Mononuclear cell (primary cell): Measurements from ENCODE around the gene NOS2. TPM values are rescaled to one million over a fixed set of nuclear protein-coding genes. Genes with fewer than 3 reads are reported as not detected.
"Not testable (repeated sequence)": the region's sequence is repeated elsewhere in the genome, so short reads cannot be mapped to it uniquely, and the experiment has no call there.

Experiments
- H3K27me3 ChIP-seq: 2 replicates; pipeline ENCODE4 v1.6.0; 2011; ENCODE audit warnings: low read length, control low read depth; ENCODE audit not compliant: insufficient read depth
- H3K4me1 ChIP-seq: 2 replicates; pipeline ENCODE4 v1.5.1; 2011; ENCODE audit warnings: mild to moderate bottlenecking, low read length, control low read depth; ENCODE audit not compliant: insufficient read depth
- H3K4me3 ChIP-seq: 2 replicates; pipeline ENCODE4 v1.5.1; 2011; ENCODE audit warnings: mild to moderate bottlenecking, low read length, moderate library complexity
- H3K9me3 ChIP-seq: 2 replicates; pipeline ENCODE4 v1.5.1; 2011; ENCODE audit warnings: low read depth, mild to moderate bottlenecking, control low read depth, low read length
- total RNA-seq: library from RNA; depleted of rRNA; stranded (reverse); fragments of >200 nt; gene quantifications from one replicate; pipeline ENCODE4 v1.2.3, GENCODE V29; 2012

NOS2 gene
- total RNA-seq, 1 donor, result not detected

DNA sequence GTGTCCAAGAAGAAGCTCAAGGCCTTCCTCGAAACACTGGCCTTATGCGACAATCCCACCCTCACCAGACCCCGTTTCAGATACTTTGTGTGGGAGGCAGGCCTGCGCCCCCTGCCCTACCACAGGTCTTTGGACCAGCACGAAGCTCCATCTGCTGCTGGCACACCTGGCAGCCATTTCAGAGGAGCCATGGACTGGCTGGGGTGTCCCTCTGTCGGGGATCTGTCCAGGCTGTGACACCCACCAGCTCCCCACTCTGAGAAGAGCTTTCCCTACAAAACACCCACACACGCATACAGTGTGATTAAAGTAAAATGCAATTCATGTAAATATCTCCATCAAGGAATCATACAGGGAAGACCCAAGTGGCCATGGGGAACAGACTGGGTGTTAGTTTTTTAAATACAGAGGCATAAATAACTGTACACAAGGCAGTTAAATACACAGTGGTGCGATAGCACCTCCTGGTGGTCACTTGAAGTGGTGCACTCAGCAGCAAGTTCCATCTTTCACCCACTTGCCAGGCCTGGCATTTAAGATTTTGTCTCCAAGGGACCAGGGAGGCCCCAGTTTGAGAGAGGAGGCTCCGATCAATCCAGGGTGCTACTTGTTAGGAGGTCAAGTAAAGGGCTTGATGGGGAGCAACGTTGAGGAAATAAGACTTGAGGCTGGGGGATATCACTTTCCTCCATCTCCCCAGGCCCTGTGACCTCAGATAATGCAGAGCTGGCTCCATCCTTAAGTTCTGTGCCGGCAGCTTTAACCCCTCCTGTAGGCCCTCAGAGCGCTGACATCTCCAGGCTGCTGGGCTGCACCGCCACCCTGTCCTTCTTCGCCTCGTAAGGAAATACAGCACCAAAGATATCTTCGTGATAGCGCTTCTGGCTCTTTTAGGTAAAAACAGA is 43.6 kb downstream of the NOS2 start:
- Histone ChIP-seq H3K4me3 (no peak overlapping the region), H3K4me1 (no peaks in the 10 kb centered on the region), H3K9me3 (no peaks in the 10 kb centered on the region), H3K27me3 (no peaks in the 10 kb centered on the region)

DNA sequence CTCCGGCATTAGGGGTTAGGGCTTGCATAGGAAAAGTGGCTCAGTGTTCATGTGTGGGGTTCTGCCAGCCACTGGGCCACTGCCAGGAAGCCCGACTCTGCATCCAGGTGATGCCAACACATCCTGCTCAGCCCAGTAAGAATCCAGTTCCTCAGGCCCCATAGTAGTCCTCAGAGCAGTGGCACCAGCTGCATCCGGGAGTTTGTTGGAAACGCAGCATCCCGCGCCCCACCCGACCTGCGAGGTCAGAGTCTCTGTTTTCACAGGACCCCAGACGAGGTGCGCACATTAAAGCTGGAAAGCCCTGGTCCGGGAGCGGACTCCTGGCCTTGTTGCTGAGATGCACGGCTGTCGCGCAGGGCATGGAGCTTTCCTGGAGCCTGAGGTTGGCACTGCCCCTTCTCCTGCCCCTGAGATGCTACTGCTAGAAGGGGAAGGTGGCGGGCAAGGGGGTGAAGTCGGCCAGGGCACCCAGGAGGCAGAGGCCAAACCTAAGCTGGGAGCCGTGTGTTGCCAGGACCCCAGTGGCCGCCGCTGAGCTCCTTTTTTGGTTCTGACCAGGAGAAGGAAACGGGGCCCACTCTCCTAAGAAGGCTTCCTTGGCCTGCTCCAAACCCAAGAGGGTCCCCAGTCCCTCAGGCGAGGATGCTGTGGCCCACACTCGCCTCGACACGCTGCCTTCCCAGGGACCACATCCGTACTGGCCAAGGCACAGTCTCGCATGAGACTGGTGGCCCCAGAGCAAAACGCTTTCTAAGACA is 44.4 kb downstream of the NOS2 start:
- Histone ChIP-seq H3K4me1 (no peaks in the 10 kb centered on the region), H3K9me3 (no peaks in the 10 kb centered on the region), H3K27me3 (no peaks in the 10 kb centered on the region), H3K4me3 (no peak overlapping the region)

DNA sequence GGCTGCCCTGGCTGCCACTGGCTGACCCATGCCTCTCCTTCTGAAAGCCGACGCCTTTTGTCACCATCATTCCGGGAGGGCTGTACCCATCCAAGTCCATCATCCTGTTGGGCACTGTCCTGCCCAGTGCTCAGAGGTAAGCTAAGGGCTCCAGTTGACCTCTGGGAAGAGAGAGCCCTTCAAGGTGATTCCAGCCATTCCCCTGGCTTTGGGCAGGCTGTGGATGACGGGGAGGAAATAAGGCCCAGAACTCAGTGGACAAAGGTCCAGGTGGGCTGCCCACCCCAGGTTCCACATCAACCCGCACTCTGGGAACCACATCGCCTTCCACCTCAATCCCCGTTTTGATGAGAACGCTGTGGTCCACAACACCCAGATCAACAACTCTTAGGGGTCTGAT is 45.8 kb downstream of the NOS2 start:
- Histone ChIP-seq H3K4me1 (no peaks in the 10 kb centered on the region), H3K27me3 (no peaks in the 10 kb centered on the region), H3K9me3 (no peaks in the 10 kb centered on the region), H3K4me3 (no peak overlapping the region)

DNA sequence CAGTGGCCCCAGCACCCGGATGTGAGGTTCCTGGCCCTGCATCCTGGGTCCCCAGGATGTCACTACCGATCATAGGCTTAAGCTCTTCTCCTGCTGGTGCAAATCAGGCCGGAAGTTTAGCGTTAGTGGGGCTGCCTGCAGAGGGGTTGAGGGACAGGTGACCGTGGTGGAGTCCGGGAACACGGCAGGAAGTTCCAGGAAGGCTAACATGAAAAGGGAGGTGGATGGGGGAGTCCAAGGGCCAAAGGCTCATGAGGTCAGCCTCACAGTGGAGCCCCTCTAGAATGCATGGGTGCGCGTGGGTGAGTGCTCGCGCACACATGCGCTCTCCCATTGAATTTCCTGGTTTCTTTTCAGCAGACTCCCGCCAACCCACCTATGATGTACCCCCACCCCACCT is 46.6 kb downstream of the NOS2 start:
- not testable (repeated sequence) for H3K27me3 ChIP-seq, H3K4me3 ChIP-seq, H3K4me1 ChIP-seq, H3K9me3 ChIP-seq

DNA sequence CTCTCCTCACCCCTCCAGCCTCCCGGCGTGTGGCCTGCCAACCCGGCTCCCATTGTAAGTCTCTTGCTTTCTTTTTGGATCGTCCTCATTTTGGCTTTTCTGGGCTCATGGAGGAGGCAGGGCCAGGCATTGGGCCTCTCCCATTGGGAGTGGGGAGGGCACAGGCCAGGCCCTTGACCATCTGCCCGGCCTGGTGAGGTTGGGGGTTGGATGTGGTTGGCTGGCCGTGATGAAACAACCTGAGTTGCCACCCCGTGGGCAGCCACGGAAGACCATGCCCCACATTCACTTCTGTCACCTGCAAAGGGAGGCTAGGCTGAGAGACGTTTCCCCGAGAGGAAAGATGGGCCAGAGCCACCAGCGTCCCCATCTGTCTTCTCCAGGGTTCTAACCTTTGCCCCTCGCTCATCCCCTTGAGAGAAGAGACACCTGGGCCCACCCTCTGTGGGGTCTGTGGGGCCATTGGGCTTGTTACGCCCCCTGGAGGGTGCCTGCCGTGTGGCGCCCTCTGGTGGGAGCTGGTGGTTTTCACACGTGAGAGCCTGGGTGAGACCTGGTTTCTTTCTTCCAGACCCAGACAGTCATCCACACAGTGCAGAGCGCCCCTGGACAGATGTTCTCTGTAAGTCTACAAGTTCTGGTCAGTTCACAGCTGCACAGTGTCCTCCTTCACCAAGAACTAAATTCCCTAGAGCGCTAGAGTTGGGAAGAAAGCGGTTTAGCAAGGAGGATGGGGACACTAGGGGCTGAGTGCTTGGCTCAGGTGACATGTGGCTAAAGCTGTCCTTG is 47.3 kb downstream of the NOS2 start:
- H3K4me1 ChIP-seq, H3K27me3 ChIP-seq, H3K9me3 ChIP-seq, H3K4me3 ChIP-seq: not testable (repeated sequence)

DNA sequence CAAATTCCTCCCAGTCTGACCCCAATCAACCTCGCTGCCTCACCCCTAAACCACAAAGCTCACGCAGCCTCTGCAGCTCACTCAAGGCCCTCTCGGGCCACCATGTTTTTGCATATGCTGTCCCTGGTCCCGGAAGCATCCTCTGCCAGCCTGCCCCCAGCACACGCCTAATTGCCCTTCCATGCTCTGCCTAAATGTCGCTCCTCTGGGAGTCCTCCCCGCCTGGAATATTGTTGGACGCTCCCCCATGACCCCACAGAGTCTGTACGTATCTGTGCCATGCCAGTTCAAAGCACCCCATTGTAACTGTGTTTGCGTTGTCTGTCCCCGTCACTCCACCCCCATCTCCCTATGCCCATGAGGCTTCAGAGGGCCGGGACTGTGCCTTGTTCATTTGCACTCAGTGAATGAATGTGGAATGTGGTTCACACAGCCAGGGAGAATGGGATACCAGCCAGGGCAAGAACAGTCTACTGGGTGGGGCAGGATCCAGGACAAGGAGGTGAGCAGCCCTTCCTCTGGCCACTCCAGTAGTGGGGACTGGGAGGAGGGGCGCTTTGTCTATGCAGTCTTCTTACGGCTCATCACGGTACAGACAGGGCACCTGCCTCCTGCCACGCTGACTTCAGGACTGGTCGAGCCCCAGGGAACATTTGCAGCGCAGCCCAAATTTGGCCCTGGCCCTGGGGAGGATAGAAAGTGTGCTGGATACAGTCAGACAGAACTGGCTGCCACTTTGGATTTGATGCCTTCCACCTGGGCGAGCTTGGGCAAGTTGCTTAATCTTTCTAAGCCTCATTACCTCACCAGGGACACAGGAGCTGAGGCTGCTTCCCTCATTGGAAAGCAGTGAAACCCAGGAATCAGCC is 48.5 kb downstream of the NOS2 start:
- H3K4me3 ChIP-seq, result no peak overlapping the region
- no peaks in the 10 kb centered on the region for H3K27me3 ChIP-seq
- no peaks in the 10 kb centered on the region for H3K9me3 ChIP-seq
- H3K4me1 ChIP-seq, result peaks cover 4% of the 10 kb centered on the region

DNA sequence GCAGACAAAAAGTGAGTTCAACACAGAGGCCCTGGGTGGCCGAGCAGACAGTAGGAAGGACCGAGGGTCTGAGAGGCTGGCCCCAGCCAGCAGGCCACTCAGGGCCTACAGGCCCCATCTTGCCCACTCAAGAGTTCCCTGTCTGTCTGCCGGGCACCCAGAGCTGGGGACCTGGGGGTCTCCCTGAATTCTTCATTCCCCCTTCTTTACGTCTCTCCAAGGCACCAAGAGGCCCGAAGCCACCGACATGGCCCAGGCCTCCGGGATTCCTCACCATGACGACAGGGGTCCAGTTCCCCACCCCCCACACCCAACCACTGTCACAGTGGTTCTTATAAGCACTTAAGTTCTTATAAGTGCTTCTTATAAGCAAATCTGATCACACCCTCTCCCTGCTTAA is 49.2 kb downstream of the NOS2 start:
- no peaks in the 10 kb centered on the region for H3K27me3 ChIP-seq
- H3K4me1 ChIP-seq, result peaks cover 8% of the 10 kb centered on the region
- H3K4me3 ChIP-seq, result no peak overlapping the region
- no peaks in the 10 kb centered on the region for H3K9me3 ChIP-seq

DNA sequence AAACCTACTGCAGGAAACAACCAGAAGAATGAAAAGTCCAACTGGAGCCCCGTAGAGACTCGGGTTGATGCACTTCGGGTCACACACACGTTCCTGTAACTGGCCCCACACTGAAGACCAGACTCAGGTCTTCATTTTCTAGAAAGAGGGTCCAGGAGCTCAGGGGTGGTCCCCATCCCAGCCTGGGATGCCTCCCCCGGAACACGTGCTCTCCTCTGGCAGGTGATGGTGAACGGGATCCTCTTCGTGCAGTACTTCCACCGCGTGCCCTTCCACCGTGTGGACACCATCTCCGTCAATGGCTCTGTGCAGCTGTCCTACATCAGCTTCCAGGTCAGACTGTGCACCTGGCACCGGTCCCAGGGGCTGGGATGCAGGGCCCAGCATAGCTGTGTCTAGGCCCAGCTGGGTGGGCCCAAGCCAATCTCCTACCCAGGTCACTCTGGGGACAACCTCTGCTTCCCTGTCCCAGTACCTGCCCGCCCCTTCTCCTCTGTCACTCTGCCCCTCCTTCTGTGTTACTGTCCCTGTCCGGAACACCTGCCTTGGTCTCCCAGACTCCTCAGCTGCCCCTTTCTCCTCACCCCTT is 50.7 kb downstream of the NOS2 start:
- H3K4me3 ChIP-seq, H3K9me3 ChIP-seq, H3K4me1 ChIP-seq, H3K27me3 ChIP-seq: not testable (repeated sequence)

DNA sequence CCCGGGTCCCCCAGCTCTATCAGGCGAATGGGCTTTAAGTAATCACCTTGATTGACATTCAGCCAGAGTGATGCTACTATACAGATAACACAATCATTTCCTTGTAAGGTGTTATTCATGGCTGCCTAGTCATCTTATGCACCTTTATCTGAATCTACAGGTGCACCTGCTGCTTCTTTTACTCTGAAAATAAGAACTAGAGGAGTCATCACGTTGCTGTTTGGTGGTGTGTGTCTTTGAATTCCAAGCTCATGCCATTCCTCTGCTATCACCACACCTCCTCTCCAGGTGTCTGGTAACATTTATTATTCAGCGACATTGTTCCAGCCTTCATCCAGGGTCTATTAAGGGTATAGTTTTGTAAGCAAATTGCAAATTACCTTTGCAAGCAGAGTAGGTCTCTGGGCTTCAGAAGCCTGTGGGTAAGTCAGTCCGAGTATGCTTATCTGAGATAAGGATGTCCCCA is 51.9 kb downstream of the NOS2 start:
- H3K4me3 ChIP-seq, result no peak overlapping the region

DNA sequence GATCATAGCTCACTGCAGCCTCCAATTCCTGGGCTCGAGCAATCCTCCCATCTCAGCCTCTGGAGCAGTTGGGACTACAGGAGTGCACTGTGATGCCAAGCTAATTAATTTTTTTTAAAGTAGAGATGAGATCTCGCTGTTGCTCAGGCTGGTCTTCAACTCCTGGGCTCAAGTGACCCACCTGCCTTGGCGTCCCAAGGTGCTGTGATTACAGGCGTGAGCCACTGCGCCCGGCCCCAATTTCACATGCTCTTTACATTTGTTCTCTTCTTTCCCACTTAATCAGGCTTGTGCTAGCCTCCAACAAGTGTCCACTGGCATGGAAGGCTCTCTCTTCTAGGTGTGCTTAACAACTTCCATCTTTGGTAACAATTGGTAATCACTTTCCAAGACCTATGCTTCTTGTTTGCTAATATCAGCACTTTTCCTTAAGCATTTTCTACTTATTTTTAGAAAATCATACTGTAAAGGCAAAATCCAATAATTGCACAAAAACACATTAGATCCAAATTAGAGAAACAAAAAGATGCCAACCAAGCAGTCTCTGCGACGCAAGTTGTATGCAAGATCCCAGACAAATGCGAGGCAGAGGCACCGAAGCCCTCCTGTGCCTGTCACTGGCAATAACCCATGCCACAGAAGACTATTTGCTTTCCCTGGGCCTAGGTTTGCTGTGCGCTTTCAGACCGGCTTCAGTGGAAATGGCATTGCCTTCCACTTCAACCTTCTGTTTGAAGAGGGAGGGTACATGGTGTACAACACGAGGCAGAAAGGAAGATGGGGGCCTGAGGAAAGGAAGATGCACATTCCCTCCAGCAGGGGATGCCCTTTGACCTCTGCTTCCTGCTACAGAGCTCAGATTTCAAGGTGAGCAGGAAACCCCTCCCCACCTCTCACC is 52.6 kb downstream of the NOS2 start:
- H3K9me3 ChIP-seq, result no peaks in the 10 kb centered on the region
- no peak overlapping the region for H3K4me3 ChIP-seq
- peaks cover 21% of the 10 kb centered on the region for H3K4me1 ChIP-seq
- no peaks in the 10 kb centered on the region for H3K27me3 ChIP-seq

More for the DNA sequence above, 51.9 kb downstream of the NOS2 start:
- no peaks in the 10 kb centered on the region for H3K9me3 ChIP-seq
- H3K27me3 ChIP-seq, result no peaks in the 10 kb centered on the region
- H3K4me1 ChIP-seq, result peaks cover 15% of the 10 kb centered on the region

DNA sequence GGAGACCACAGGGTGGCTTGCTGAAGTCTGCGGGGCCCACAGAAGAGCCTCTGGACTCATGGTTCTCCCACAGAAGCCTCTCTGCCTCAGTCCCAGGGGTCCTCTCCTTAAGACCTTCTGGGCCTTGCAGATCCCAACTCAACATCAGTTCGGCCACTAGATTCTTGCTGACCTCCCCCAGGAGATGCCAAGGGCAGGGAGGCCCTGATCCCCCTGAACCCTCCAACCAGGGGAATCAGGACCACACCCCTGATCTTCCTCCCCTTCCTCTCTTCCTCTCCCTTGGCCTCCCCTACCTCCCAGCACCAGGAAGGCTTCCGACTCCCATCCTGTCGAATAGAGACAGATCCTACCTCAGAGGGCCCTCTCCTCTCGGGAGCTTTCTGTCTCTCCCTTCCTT is 53.4 kb downstream of the NOS2 start:
- H3K4me3 ChIP-seq, result no peak overlapping the region
- peaks cover 21% of the 10 kb centered on the region for H3K4me1 ChIP-seq
- no peaks in the 10 kb centered on the region for H3K27me3 ChIP-seq
- H3K9me3 ChIP-seq, result no peaks in the 10 kb centered on the region

DNA sequence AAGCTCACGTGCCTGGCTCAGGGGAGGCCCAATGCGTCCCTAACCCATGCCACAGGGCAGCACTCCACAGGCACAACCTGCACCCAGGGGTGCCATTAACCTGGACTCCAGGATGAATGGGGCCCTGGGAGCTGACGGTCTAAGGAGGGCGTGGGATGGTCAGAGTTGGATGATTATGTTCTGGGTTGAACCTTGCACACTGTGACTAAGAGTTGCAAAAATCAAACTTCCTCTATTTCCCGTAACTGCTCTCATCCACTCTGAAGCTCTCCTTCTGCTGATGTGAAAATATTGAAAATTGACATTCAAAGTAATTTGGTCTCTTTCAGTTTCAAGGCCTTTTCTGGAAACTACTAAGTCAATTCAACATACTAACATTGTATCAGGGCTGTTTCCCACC is 54.0 kb downstream of the NOS2 start:
- peaks cover 21% of the 10 kb centered on the region for H3K4me1 ChIP-seq
- not testable (repeated sequence) for H3K27me3 ChIP-seq, H3K4me3 ChIP-seq, H3K9me3 ChIP-seq

DNA sequence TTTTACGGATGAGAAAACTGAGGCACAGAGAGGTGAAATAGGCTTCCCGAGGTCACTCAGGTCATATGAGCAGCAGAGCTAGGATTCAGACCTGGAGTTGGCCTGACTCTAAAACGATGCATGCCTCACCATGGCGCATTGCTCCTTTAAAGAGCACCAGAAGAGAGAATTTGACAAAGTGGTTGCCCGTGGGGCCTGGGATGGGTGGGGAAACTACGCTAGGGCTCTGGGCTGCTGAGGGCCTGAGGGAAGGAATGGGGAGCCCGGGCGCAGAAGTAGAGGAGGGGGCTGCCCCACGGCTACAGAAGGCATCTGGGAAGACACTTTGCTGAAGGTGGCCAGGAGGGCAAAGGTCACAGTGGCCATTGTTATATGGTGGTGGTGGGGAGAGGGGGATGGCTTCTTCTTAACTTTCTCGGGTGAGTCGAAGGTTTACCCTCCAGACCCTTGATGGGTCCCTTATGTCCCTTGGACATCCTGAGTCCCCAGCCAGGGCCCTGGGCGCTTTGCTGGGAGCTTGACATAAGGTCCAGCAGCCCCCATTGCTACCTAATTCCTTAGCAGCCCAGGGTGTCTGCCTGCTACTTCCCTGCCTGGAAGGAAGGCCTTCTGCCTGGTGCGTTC is 55.0 kb downstream of the NOS2 start:
- not testable (repeated sequence) for H3K4me3 ChIP-seq, H3K9me3 ChIP-seq, H3K27me3 ChIP-seq
- H3K4me1 ChIP-seq, result peaks cover 21% of the 10 kb centered on the region
